ENCODE results near the gene IPO11. TPM values are rescaled to one million over a fixed set of nuclear protein-coding genes. Genes with fewer than 3 reads are reported as not detected.

Gene IPO11
- total and polyA plus RNA-seq, 2 of the 4 experiments (the other 2 are of a cell fraction), result 12.6 to 40.0 TPM

GRCh38 chr5:62560786-62561185 lies 148.2 kb downstream of the IPO11 start:
- TF ChIP-seq ELK1 (IDR thresholded peaks at IDR 0.05; ENCODE audit: borderline replicate concordance, low read depth, low read length), result no peak
- no peak for TF ChIP-seq MAZ (IDR thresholded peaks at IDR 0.05; ENCODE audit: borderline replicate concordance, low read depth, low read length)
- no peak for TF ChIP-seq BHLHE40 (IDR thresholded peaks at IDR 0.05; ENCODE audit: low read depth, low read length)
- TF ChIP-seq CEBPB (IDR thresholded peaks at IDR 0.05; ENCODE audit: low read depth, low read length), result no peak
- no peak for TF ChIP-seq RAD21 (IDR thresholded peaks at IDR 0.05; ENCODE audit: low read length)
- no peak for TF ChIP-seq FOS (IDR thresholded peaks at IDR 0.05; ENCODE audit: low read depth, low read length)
- no peak for TF ChIP-seq CTCF (conservative IDR thresholded peaks at IDR 0.05; ENCODE audit: low read depth, low read length)
- TF ChIP-seq NFE2L2 (IDR thresholded peaks at IDR 0.05; ENCODE audit: low read depth, low read length), result no peak
- no peak for TF ChIP-seq MXI1 (IDR thresholded peaks at IDR 0.05; ENCODE audit: borderline replicate concordance, low read depth, low read length)
- no peak for TF ChIP-seq SMC3 (IDR thresholded peaks at IDR 0.05; ENCODE audit: low read depth, low read length)
- no peak for TF ChIP-seq CHD1 (IDR thresholded peaks at IDR 0.05; ENCODE audit: low read depth, low read length)
- TF ChIP-seq, protein P1, sequence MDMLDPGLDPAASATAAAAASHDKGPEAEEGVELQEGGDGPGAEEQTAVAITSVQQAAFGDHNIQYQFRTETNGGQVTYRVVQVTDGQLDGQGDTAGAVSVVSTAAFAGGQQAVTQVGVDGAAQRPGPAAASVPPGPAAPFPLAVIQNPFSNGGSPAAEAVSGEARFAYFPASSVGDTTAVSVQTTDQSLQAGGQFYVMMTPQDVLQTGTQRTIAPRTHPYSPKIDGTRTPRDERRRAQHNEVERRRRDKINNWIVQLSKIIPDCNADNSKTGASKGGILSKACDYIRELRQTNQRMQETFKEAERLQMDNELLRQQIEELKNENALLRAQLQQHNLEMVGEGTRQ (IDR thresholded peaks at IDR 0.05; ENCODE audit: low read depth, low read length), result no peak
- Histone ChIP-seq H3K4me1 (ENCODE audit: control insufficient read depth, insufficient read depth, low read length) (no peaks in the 10 kb centered on the region), H3K27me3 (ENCODE audit: control insufficient read depth, insufficient read depth, low read length) (no peaks in the 10 kb centered on the region), H3K9me1 (ENCODE audit: insufficient read depth, low read length) (no peaks in the 10 kb centered on the region), H3K56ac (ENCODE audit: extremely low read depth, insufficient read depth, low read length) (no peak overlapping the region), H2AK9ac (replicated peaks; ENCODE audit: low read depth, low read length, poor library complexity) (no peak overlapping the region), H4K91ac (ENCODE audit: insufficient read depth, low read depth, low read length) (no peak overlapping the region), H3K4me3 (ENCODE audit: insufficient read depth, low read depth, low read length) (no peak overlapping the region), H2BK20ac (ENCODE audit: low read depth, low read length) (no peak overlapping the region), H3K18ac (ENCODE audit: low read depth, low read length) (no peak overlapping the region), H3K23ac (ENCODE audit: low read depth, low read length) (no peak overlapping the region), H3K36me3 (ENCODE audit: control insufficient read depth, insufficient read depth, low read length) (peaks cover 2% of the 10 kb centered on the region; the same call in 1 of the 2 replicates), H3K4ac (ENCODE audit: low read depth, low read length) (no peak overlapping the region), H3K27ac (ENCODE audit: insufficient read depth, low read length) (no peak overlapping the region), H2AK5ac (ENCODE audit: low read depth, low read length) (no peak overlapping the region), H2BK5ac (ENCODE audit: low read depth, low read length, poor library complexity, severe bottlenecking) (no peak overlapping the region), H2AFZ (replicated peaks; ENCODE audit: low read length, poor library complexity) (no peak overlapping the region), H3K79me1 (ENCODE audit: low read depth in 1 of 2, low read length in 2 of 2) (no peaks in the 10 kb centered on the region), H3K14ac (replicated peaks; ENCODE audit: low read depth, low read length) (no peak overlapping the region), H2BK120ac (ENCODE audit: low read depth, low read length) (no peak overlapping the region), H4K20me1 (ENCODE audit: insufficient read depth, low read length) (no peaks in the 10 kb centered on the region), H2BK15ac (ENCODE audit: low read depth, low read length) (no peak overlapping the region), H3K4me2 (ENCODE audit: low read depth, low read length) (no peak overlapping the region), H3K9ac (ENCODE audit: low read depth, low read length) (no peak overlapping the region), H4K8ac (ENCODE audit: low read depth in 2 of 2, low read length in 2 of 2) (no peak overlapping the region), H3K9me3 (ENCODE audit: control insufficient read depth, insufficient read depth, low read length) (no peaks in the 10 kb centered on the region), H4K5ac (ENCODE audit: low read depth, low read length) (no peak overlapping the region)
- no CpG with 5 or more reads among the region's 1 CpG for WGBS, 2 experiments (ENCODE audit: extremely low coverage in 2 of 2, insufficient read length in 1 of 2)
- ATAC-seq (ENCODE audit: low read depth) (no peak), DNase-seq (no peak)
- in situ Hi-C loops (cut with MboI; ENCODE audit: low sequenced_read_pairs) (no loop called here), dilution Hi-C loops (cut with HindIII; ENCODE audit: low sequenced_read_pairs, unreplicated experiment) (no loop called here), intact Hi-C loops (cut with micrococcal nuclease) (no loop called here)
- ChIA-PET CTCF (no interaction called here), POLR2A (ENCODE audit: unreplicated experiment) (no interaction called here)
- BruUV-seq (replicated peaks), result no TSS peak

All from IMR-90 (cell line).